Stimulated activated memory B cell treated with anti-CD40 and anti-IgM and Interleukin-4, amounts not matched to agents 10 μg/mL and 1 μg/mL and 100 μg/mL, for 72 hours (primary cell): ENCODE measurements around the gene LYRM1.
A peak's percentile ranks its signal among the peaks of the same experiment; 100 is the strongest.
"Not testable (repeated sequence)": the region's sequence is repeated elsewhere in the genome, so short reads cannot be mapped to it uniquely, and the experiment has no call there.

Experiments used
- ATAC-seq: fragments of 150-1000 bp; cut with Tn5 transposase; 2 replicates; pipeline ENCODE4 v1.10.0; 2021
- H3K27ac Mint-ChIP-seq: one replicate; pipeline ENCODE4 v1.8.0; 2022; ENCODE audit warnings: mild to moderate bottlenecking, mixed read lengths
- H3K27me3 Mint-ChIP-seq: one replicate; pipeline ENCODE4 v1.8.0; 2022; ENCODE audit warnings: mixed read lengths
- H3K36me3 Mint-ChIP-seq: one replicate; pipeline ENCODE4 v1.8.0; 2022; ENCODE audit warnings: mixed read lengths
- H3K4me1 Mint-ChIP-seq: one replicate; pipeline ENCODE4 v1.8.0; 2022; ENCODE audit warnings: mixed read lengths
- H3K4me3 Mint-ChIP-seq: one replicate; pipeline ENCODE4 v1.8.0; 2022; ENCODE audit warnings: mild to moderate bottlenecking, moderate library complexity, mixed read lengths
- H3K9me3 Mint-ChIP-seq: one replicate; pipeline ENCODE4 v1.8.0; 2022; ENCODE audit warnings: mixed read lengths

LYRM1 gene

GRCh38 chr16:20950294-20950693 is 49.7 kb downstream of the LYRM1 start:
- Mint-ChIP-seq H3K27me3 (no peaks in the 10 kb centered on the region), H3K4me1 (no peaks in the 10 kb centered on the region), H3K36me3 (no peaks in the 10 kb centered on the region), H3K27ac (no peak overlapping the region), H3K9me3 (no peaks in the 10 kb centered on the region), H3K4me3 (no peak overlapping the region)
- ATAC-seq = peak; percentile 27

GRCh38 chr16:20952139-20952920 is 51.8 kb downstream of the LYRM1 start:
- H3K36me3 Mint-ChIP-seq = no peaks in the 10 kb centered on the region
- H3K4me1 Mint-ChIP-seq = no peaks in the 10 kb centered on the region
- no peak overlapping the region for H3K4me3 Mint-ChIP-seq
- no peak for ATAC-seq
- no peak overlapping the region for H3K27ac Mint-ChIP-seq
- no peaks in the 10 kb centered on the region for H3K9me3 Mint-ChIP-seq
- peaks cover 13% of the 10 kb centered on the region for H3K27me3 Mint-ChIP-seq

GRCh38 chr16:20954574-20954973 is 54.0 kb downstream of the LYRM1 start:
- ATAC-seq = no peak
- Mint-ChIP-seq H3K4me3 (no peak overlapping the region), H3K27me3 (peaks cover 14% of the 10 kb centered on the region), H3K36me3 (no peaks in the 10 kb centered on the region), H3K9me3 (no peaks in the 10 kb centered on the region), H3K27ac (no peak overlapping the region), H3K4me1 (no peaks in the 10 kb centered on the region)

- H3K4me3 Mint-ChIP-seq = no peak overlapping the region
- no peaks in the 10 kb centered on the region for H3K9me3 Mint-ChIP-seq
- H3K36me3 Mint-ChIP-seq = no peaks in the 10 kb centered on the region
- no peak overlapping the region for H3K27ac Mint-ChIP-seq
- no peak for ATAC-seq
- no peaks in the 10 kb centered on the region for H3K4me1 Mint-ChIP-seq
- peaks cover 14% of the 10 kb centered on the region for H3K27me3 Mint-ChIP-seq
These were observed 55.7 kb downstream of the LYRM1 start for GRCh38 chr16:20956319-20956718.

- Mint-ChIP-seq H3K9me3 (no peaks in the 10 kb centered on the region), H3K4me1 (no peaks in the 10 kb centered on the region), H3K36me3 (no peaks in the 10 kb centered on the region), H3K4me3 (no peak overlapping the region), H3K27me3 (peaks cover 14% of the 10 kb centered on the region), H3K27ac (no peak overlapping the region)
- no peak for ATAC-seq
These were observed 56.6 kb downstream of the LYRM1 start for GRCh38 chr16:20957153-20957552.

GRCh38 chr16:20960899-20961298 is 60.3 kb downstream of the LYRM1 start:
- no peaks in the 10 kb centered on the region for H3K36me3 Mint-ChIP-seq
- H3K27me3 Mint-ChIP-seq = peaks cover 14% of the 10 kb centered on the region
- H3K9me3 Mint-ChIP-seq = no peaks in the 10 kb centered on the region
- ATAC-seq = no peak
- H3K4me1 Mint-ChIP-seq = no peaks in the 10 kb centered on the region
- H3K4me3 Mint-ChIP-seq = no peak overlapping the region
- no peak overlapping the region for H3K27ac Mint-ChIP-seq

- Mint-ChIP-seq H3K36me3 (no peaks in the 10 kb centered on the region), H3K4me1 (no peaks in the 10 kb centered on the region), H3K27me3 (peaks cover 11% of the 10 kb centered on the region), H3K9me3 (no peaks in the 10 kb centered on the region), H3K4me3 (no peak overlapping the region), H3K27ac (no peak overlapping the region)
- ATAC-seq = no peak
These were observed 68.2 kb downstream of the LYRM1 start for GRCh38 chr16:20968765-20969164.

GRCh38 chr16:20969386-20969785 is 68.8 kb downstream of the LYRM1 start:
- Mint-ChIP-seq H3K4me3 (no peak overlapping the region), H3K36me3 (no peaks in the 10 kb centered on the region), H3K4me1 (no peaks in the 10 kb centered on the region), H3K27me3 (peaks cover 11% of the 10 kb centered on the region), H3K27ac (no peak overlapping the region), H3K9me3 (no peaks in the 10 kb centered on the region)
- ATAC-seq = no peak

GRCh38 chr16:20971401-20971800 is 70.8 kb downstream of the LYRM1 start:
- H3K4me1 Mint-ChIP-seq = no peaks in the 10 kb centered on the region
- H3K27ac Mint-ChIP-seq = no peak overlapping the region
- peaks cover 19% of the 10 kb centered on the region for H3K27me3 Mint-ChIP-seq
- no peaks in the 10 kb centered on the region for H3K9me3 Mint-ChIP-seq
- H3K4me3 Mint-ChIP-seq = no peak overlapping the region
- H3K36me3 Mint-ChIP-seq = no peaks in the 10 kb centered on the region
- no peak for ATAC-seq

- not testable (repeated sequence) for H3K4me1 Mint-ChIP-seq, ATAC-seq, H3K4me3 Mint-ChIP-seq, H3K36me3 Mint-ChIP-seq, H3K27ac Mint-ChIP-seq, H3K9me3 Mint-ChIP-seq
- H3K27me3 Mint-ChIP-seq = peaks cover 18% of the 10 kb centered on the region
These were observed 72.6 kb downstream of the LYRM1 start for GRCh38 chr16:20973201-20973600.
